GM18951 (cell line): ENCODE results near the gene RELB.

Source experiments
- POLR2A ChIP-seq: IDR thresholded peaks from 4 replicates; pipeline ENCODE4 v1.6.1; 2011; ENCODE audit warnings: mild to moderate bottlenecking; ENCODE audit not compliant: insufficient read length, insufficient read depth; ENCODE audit errors: extremely low read depth
- in situ Hi-C: fragments of 300-500 bp; cut with MboI; formaldehyde crosslinking; loops from one replicate; pipeline ENCODE4 v1.12.0; 2022; ENCODE audit warnings: low sequenced_read_pairs, mixed read lengths, inconsistent platforms; ENCODE audit not compliant: unreplicated experiment

RELB gene

DNA sequence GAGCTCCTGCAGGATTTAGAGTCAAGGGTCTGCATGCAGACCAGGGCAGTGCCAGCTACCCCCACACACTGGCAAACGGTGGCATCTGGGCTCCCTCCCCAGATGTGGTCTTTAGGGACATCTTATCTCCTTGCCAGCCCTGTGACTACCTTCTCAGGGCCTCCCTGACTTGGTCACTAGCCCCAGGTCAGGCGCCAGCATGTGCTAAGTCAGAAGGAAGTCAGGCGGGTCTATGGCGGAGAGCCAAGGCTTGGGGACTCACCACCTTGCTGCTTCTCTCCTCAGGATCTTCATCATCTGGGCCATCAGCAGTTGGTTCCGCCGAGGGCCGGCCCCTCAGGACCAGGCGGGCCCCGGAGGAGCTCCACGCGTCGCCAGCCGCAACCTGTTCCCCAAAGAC, 28.5 kb upstream of the RELB start:
- no peak for TF ChIP-seq POLR2A
- in situ Hi-C loops: no loop called here

DNA sequence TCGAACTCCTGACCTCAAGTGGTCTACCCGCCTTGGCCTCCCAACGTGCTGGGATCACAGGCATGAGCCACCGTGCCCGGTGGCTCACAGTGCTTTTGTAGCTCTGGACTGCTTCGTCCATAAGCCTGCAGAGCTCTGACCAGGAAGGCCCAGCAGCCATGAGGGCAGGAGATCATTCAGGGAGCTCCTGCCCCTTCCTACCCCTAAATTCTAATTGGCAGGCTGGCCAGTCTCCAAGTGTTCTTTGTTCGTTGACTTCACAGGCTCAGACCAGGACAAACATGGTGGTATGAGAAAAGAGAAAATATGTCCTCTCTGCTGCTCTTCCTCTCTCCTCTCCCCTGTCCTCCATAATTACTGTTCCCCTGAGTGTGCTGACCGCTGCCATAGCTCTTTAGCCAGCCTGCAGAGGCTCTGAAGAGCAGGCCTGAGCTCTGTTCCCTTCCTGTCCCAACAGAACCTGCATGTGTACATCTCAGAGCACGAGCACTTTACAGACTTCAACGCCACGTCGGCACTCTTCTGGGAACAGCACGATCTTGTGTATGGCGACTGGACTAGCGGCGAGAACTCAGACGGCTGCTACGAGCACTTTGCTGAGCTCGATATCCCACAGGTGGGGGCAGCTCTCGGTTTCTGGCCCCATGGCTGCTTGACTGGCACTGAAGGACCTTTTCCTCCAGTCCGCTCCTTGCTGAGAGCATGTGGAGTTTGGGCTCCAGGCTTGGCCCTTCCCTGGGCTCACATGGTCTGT, 27.1 kb upstream of the RELB start:
- in situ Hi-C loops: no loop called here

DNA sequence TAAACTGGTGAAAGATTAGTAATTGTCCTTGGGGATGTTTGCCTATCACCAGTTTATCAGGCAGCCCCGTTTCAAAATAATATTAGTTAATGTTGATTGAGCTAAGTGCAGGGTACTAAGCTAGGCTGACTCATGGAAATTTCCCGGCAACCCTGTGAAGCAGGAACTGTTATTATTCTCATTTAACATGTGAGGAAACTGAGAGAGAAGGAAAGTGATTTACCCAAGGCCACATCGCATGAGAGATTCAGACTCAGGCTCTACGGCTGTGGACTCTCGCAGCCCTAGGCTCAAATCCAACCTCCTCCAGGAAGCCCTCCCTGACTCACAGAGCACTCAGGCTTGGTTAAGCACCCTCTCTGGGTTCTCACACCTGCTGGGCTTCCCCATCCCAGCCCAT, 26.4 kb upstream of the RELB start:
- in situ Hi-C loops: no loop called here

More for the DNA sequence above, 27.1 kb upstream of the RELB start:
- TF ChIP-seq POLR2A: no peak

DNA sequence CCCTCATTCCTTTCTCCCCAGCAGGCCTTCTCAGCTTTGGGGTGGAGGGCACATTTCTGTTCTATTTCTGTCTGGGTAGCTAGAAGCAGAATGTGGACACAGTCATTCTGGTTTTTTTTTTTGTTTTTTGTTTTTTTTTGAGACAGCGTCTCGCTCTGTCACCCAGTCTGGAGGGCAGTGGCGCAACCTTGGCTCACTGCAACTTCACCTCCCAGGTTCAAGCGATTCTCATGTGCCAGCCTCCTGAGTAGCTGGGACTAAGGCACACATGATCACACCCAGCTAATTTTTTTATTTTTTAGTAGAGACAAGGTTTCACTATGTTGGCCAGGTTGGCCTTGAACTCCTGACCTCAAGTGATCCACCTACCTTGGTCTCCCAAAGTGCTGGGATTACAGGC, 25.8 kb upstream of the RELB start:
- no peak for TF ChIP-seq POLR2A
- in situ Hi-C loops: no loop called here

More for the DNA sequence above, 26.4 kb upstream of the RELB start:
- TF ChIP-seq POLR2A: no peak

DNA sequence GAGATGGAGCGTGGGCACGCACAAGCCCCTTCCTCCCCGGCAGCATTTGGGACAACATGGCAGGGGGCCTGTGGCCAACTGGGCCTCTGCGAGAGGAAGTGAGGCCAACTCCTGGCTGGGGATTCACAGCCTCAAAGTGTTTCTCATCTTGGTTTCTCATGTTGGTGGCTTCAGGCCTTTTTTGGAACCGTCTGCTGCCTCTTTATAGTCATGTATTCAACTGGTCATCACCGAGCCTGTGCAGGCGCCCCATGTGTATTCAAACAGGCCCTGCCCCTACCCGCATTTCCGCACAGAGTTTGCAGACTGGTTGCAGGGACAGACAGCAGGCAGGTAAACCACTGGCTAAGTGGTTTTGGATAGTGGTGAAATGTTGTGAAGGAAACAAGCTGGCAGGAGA, 17.3 kb upstream of the RELB start:
- in situ Hi-C loops: no loop called here
- no peak for TF ChIP-seq POLR2A

DNA sequence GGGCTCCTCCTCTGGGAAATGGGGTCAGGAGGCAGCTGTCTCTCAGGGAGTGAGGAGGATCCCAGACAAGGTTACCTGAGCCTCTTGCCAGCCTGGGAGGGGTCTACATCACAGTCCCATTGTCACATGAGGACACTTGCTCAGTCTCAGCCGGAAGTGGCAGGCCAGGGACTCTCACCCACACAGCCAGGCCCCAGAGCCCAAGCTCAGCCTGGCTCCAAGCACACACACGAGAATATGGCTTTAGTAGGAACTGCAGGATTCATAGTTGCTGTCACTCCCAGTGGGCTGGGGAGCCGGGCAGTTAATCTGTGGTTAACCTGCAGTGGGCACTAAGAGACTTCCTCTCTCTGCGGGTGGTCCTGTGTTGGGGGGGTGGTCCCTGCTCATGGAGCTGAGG, 15.8 kb upstream of the RELB start:
- in situ Hi-C loops: no loop called here
- no peak for TF ChIP-seq POLR2A

DNA sequence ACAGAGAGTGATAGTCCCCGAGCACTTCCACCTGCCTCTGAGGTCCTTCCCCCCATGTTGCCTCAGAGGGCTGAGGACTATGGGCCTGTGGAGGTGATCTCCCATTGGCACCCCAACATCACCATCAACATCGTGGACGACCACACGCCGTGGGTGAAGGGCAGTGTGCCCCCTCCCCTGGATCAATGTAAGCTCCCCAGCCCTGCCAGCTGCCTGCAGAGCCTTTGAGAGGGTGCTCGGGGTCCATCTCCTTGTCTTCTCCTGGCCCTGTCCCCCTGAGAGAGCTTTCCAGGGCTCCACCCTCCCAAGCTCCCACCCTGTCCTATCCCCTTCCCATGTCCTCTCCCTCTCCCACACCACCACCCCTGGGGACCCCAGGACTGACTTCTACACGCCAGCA, 14.9 kb upstream of the RELB start:
- in situ Hi-C loops: no loop called here
- TF ChIP-seq POLR2A: no peak

DNA sequence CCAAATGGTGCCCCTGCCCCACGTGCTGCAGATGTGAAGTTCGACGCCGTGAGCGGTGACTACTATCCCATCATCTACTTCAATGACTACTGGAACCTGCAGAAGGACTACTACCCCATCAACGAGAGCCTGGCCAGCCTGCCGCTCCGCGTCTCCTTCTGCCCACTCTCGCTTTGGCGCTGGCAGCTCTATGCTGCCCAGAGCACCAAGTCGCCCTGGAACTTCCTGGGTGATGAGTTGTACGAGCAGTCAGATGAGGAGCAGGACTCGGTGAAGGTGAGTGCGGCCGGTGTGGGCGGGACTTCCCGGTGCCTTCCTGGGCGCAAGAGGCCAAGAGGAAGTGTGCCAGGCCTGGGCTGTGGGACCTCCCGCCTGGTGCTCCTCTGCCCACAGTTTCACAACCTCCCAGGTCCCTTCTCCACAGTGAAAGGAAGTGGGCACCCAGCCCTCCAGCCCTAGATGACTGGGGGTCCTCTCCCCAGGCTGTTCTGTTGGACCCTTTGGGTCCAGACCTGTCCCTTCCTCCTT, 14.1 kb upstream of the RELB start:
- in situ Hi-C loops: no loop called here
- TF ChIP-seq POLR2A: no peak

DNA sequence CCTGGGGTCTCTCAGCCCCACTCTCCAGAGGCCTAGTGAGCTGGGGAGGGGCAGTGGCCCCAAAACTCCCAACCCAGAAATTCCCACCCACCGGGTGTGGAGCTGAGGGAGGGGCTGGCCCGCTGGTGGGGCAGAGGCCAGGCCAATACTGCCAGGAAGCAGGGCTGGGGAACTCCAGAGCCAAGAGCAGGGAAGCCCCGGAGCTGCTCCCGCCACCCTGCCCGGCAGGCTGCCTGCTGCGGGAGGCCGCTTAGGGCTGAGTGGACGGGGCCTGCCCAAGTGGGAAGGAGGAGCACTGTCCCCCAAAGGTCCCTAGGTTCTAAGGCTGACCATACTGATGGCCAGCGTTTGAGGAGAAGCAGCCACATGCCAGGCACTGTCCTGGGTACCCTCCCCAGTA, 13.0 kb upstream of the RELB start:
- no peak for TF ChIP-seq POLR2A

DNA sequence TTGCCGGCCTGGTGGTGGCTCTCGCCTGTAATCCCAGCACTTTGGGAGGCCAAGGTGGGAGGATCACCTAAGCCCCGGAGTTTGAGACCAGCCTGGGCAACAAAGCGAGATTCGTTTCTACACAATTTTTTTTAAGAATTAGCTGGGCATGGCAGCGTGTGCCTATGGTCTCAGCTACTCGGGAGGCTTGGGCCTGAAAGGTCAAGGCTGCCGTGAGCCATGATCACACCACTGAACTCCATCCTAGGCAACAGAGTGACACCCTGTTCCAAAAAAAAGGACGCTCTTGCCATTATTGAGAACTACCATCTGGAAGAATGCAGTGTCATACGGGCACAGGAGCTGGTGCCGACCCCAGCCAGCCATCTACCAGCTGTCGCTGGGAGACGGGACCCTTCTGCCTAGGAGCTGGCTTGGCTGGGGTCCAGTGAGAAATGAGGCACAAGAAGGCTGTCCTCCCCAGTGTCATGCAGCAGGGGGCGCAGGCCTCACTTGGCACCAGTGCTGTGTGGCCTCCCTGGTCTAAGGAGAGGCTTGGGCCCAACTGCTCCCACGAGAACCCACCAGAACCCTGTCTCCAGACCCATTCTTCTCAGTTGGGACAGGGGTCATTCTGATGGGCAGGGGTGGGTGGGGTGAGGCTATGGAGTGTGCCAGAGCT, 12.2 kb upstream of the RELB start:
- in situ Hi-C loops: no loop called here
- TF ChIP-seq POLR2A: no peak

More for the DNA sequence above, 13.0 kb upstream of the RELB start:
- in situ Hi-C loops: no loop called here

DNA sequence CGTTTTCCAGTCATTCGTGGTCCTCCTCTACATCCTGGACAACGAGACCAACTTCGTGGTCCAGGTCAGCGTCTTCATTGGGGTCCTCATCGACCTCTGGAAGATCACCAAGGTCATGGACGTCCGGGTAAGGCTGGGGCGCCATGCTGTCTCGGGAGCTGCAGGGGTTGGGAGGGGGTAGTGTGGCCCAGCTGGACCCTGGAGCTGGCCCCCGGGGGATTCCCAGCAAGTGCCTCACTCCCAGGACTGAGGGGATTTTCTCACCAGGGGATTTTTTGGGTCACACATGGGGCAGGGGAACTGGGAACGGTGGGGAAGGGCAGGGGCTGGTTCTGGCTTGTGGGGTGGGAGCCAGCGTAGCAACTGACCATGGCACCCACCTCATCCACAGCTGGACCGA, 10.8 kb upstream of the RELB start:
- TF ChIP-seq POLR2A: no peak
- in situ Hi-C loops: loop anchor here (5.0 kb wide), 1 partner anchor 67 kb away; no protein-coding TSS in a partner anchor

DNA sequence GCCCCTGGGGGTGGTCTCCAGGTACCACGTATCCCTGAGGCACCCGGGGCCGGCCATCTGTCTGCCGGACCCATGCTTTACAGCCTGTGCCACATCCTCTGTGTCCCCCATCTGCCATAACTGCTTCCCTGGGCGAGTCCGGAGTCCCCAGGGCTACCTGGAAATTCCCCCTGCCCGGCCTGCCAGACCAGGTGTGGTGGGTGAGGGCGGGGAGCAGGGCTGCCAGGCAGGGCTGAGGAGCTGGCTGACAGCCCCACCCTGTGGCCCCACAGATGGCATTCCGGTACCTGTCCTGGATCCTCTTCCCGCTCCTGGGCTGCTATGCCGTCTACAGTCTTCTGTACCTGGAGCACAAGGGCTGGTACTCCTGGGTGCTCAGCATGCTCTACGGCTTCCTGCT, 10.3 kb upstream of the RELB start:
- in situ Hi-C loops: loop anchor here (5.0 kb wide), 1 partner anchor 66 kb away; no protein-coding TSS in a partner anchor

DNA sequence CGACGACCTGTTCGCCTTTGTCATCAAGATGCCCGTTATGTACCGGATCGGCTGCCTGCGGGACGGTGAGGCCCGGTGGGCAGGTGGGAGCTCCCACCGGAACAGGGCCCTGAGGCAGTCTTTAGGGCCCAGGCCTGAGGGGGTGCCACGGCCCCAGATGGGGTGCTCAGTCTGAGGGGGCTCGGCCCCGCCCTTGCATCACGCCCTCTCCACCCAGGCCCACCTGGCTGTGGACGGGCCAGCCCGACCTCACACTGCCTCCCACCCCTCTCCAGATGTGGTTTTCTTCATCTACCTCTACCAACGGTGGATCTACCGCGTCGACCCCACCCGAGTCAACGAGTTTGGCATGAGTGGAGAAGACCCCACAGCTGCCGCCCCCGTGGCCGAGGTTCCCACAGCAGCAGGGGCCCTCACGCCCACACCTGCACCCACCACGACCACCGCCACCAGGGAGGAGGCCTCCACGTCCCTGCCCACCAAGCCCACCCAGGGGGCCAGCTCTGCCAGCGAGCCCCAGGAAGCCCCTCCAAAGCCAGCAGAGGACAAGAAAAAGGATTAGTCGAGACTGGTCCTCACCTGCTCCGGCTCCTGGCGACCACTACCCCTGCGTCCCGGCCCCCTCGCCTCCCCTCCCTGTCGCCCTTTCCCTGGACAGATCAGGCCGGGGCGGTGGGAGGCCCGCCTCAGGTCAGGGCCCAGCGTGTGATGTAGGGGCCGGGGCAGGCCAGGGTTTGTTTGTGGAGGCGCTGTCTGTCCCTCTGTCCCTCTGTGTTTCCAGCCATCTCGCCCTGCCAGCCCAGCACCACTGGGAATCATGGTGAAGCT, 8.7 kb upstream of the RELB start:
- no peak for TF ChIP-seq POLR2A
- in situ Hi-C loops: loop anchor here (5.0 kb wide), 1 partner anchor 65 kb away; no protein-coding TSS in a partner anchor

More for the DNA sequence above, 10.3 kb upstream of the RELB start:
- TF ChIP-seq POLR2A: no peak
